HG03066 (cell line): Measurements from ENCODE around the gene DLK2.

Source experiments
- ATAC-seq: cut with Tn5 transposase; IDR thresholded peaks from one replicate; pipeline ENCODE4 v1.9.1; 2021; ENCODE audit warnings: low read depth; ENCODE audit not compliant: unreplicated experiment

Gene DLK2

GRCh38 chr6:43454696-43455530, 435 bp downstream of the DLK2 start:
- ATAC-seq, result no peak

DNA sequence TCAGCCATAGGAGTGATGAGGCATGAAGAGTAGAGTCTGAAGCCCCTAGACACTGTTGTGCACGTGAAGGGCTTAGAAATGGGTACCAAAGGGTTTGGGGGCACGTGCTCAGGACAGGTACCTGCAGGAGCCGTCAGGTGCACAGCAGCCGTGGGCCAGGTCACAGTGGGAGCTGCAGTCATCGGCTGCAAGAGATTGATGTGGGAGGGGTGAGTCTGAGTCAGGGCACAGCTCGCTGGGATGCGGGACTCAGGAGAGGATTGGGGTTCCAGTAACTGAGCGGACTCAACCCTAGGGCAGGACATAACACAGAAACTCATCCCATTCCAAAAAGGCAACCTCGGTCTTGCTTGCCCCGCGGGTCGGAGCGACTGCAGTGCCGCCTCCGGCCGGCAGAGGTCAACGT, 1.1 kb downstream of the DLK2 start:
- ATAC-seq, result no peak

GRCh38 chr6:43453831-43454230, 1.5 kb downstream of the DLK2 start:
- ATAC-seq, result no peak

GRCh38 chr6:43452896-43453295, 2.5 kb downstream of the DLK2 start:
- no peak for ATAC-seq

DNA sequence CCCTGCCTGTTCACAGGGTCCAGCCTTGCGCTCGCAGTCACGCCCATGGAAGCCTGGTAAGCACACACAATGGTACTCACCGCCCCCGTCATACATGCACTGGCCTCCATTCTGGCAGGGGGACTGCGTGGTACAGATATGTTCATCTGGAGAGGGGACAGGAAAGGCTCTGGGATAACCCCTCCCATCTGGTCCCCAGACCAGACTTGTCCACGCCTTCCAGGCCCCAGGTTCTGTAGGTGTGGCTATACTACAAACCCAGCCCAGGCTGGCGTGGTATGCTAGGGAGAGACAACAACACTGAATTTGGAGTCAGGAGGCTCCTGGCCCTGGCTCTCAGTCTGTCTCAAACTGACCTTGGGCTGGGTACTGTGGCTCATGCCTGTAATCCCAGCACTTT, 3.4 kb downstream of the DLK2 start:
- ATAC-seq, result no peak

DNA sequence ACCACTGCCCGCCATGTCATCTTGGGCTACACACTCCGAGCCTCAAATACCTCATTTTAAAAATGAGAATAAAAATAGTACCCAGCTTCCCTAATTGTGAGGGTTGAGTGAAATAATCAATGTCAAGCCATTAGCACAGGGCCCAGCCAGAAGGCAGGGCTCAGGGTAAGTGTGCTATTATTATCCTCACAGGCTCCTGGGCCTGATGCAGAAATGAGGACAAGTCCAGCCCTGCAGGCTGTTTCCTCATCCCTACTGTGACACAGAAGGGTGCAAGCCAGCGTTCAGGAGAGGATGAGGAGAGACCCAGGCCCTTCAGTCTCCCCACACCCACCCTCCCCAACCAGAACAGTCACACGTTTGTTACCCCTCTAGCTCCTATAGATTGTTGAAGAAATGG, 4.0 kb downstream of the DLK2 start:
- ATAC-seq, result no peak

GRCh38 chr6:43450699-43451131, 4.6 kb downstream of the DLK2 start:
- ATAC-seq, result no peak

GRCh38 chr6:43448916-43449315, 6.4 kb downstream of the DLK2 start:
- no peak for ATAC-seq

GRCh38 chr6:43447604-43448003, 7.7 kb downstream of the DLK2 start:
- no peak for ATAC-seq

DNA sequence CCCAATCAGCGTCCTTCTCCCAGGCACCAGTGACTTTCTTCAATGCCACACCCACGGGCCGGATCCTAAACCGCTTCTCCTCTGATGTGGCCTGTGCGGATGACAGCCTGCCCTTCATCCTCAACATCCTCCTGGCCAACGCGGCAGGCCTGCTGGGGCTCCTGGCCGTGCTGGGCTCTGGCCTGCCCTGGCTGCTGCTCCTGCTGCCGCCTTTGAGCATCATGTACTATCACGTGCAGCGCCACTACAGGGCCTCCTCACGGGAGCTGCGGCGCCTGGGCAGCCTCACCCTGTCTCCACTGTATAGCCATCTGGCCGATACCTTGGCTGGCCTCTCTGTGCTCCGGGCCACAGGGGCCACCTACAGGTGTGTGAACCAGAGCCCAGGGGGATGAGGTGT, 9.8 kb downstream of the DLK2 start:
- no peak for ATAC-seq

DNA sequence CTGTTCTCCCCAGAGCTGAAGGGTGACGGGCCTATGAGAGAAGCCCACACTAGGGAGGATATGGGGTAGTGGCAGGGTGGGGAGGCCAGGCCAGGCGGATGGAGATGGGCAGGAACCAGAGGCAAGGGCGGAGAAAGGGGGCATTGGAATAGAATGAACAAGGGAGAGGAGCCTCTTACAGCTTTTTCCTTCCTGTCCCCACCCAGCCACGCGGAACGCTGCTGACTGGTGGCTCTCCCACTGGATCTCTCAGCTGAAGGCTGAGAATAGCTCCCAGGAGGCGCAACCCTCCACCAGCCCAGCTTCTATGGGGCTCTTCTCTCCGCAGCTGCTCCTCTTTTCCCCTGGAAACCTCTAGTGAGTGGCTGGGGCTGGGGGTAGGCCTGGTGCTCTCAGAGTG, 10.8 kb downstream of the DLK2 start:
- ATAC-seq, result no peak

DNA sequence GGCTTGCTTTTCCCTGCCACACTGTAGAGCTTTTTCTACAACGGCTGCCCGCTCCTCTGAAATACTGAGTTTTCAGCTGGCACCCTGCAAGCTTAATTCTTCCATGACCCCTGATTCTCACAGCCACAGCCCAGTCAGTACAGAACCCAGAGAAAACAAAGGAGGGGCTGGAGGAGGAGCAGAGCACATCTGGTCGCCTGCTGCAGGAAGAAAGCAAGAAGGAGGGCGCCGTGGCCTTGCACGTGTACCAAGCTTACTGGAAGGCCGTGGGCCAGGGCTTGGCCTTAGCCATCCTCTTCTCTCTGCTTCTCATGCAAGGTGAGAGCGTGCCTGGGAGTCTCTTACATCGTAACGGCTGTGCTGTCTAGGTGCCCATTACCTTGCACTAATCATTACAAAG, 11.3 kb downstream of the DLK2 start:
- no peak for ATAC-seq

DNA sequence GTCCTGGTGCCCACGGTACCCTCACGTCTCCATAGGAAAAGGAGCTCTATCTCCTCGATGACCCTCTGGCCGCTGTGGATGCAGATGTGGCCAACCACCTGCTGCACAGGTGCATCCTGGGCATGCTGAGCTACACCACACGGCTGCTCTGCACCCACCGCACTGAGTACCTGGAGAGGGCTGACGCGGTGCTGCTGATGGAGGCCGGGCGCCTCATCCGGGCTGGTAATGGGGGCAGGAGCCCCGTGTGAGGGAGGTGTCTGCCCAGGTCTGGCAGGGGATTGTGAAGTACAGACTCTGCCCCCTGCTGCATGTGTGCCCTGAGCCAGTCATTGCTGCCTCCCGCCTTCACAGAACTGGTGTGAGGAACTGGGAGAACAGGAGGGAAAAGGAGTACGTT, 12.4 kb downstream of the DLK2 start:
- no peak for ATAC-seq

DNA sequence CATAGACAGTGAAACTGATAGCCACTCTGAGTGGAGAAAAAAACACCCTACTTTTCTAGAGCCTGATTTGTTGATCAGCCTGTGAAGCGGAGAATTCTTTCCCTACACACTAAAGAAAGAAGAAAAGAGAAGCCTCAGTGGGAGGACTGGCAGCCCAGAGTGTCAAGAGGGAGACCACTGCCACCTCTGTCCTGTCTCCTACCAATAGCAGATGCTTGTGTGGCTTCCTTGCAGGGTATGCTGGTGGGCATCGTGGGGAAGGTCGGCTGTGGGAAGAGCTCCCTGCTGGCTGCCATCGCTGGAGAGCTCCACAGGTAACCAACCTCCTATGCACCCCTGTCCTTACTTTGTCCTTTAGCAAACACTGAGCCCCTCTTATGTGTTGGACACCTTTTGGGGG, 17.6 kb downstream of the DLK2 start:
- ATAC-seq, result no peak

DNA sequence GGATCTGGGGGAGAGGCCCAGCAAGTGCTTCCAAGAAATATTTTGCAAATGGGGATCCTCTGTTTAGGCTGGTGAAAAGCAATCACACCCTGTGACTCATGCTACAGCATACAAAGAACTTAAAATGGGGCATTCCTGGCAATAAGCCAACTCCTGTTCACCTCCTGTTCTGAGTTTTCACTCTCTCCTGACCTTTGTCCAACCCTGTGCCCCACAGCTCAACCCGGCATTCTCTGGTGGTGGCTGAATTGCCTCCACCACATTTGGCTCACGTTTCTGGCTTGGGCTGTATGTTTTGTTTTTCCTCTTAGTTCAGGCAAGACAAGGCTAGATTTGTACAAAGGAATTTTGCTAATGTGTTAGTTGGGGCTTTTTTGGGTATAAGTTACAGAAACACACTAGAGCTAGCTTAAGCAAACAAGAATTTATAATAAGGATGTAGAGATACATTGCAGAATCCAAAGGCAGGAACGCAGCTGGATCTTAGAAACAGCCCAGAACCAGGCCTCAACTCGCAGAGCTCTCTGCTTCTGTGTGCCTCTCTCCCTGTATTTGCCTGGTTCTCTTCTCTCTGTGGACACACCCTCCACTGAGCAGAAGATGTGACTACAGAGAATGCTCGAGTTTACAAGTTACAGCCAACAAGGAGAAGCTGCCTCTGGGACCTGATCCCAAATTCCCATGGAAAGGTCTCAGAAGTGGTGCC, 18.6 kb downstream of the DLK2 start:
- ATAC-seq, result no peak

DNA sequence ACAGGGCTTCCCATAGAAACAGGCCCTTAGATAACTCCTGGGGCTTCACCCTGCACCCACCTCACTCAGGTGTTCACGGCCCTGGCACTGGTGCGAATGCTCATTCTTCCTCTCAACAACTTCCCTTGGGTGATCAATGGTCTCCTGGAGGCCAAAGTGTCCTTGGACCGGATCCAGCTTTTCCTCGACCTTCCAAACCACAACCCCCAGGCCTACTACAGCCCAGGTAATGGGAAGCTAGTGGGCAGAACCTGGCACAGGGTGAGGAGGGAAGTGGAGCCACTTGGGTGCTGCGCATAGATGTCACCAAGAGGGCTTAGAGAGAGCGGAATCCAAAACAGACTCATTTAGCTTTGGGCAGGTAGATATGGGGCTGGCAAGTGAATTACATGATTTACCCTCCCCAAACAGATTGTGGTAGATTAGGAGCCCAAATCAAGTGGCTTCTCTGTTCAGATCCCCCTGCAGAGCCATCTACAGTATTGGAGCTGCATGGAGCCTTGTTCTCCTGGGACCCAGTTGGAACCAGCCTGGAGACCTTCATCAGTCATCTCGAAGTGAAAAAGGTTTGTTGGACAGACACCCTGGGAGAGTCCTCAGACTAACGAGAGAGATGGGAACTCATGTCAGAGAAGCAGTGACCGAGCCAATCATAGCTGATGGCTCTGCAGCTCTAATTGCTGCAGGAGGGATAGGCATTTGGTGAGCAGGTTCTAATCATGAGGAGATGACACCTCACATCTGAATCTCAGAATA, 19.5 kb downstream of the DLK2 start:
- ATAC-seq, result no peak

DNA sequence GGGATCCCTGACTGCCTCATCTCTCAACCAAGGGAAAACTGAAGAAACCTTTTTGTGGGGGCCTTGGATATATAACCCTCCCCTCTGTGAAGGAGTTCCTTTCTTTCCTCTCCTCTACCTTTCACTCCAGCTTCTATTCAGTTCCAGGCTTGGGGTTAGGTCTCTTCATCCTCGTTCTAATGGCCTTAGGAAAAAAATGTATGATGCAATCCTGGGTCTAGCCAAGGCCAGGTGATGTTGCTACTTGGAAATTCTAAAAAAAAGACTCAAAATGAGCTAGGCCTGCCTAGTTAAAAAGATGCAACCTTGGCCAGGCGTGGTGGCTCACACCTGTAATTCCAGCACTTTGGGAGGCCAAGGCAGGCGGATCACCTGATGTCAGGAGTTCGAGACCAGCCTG, 20.4 kb downstream of the DLK2 start:
- no peak for ATAC-seq

DNA sequence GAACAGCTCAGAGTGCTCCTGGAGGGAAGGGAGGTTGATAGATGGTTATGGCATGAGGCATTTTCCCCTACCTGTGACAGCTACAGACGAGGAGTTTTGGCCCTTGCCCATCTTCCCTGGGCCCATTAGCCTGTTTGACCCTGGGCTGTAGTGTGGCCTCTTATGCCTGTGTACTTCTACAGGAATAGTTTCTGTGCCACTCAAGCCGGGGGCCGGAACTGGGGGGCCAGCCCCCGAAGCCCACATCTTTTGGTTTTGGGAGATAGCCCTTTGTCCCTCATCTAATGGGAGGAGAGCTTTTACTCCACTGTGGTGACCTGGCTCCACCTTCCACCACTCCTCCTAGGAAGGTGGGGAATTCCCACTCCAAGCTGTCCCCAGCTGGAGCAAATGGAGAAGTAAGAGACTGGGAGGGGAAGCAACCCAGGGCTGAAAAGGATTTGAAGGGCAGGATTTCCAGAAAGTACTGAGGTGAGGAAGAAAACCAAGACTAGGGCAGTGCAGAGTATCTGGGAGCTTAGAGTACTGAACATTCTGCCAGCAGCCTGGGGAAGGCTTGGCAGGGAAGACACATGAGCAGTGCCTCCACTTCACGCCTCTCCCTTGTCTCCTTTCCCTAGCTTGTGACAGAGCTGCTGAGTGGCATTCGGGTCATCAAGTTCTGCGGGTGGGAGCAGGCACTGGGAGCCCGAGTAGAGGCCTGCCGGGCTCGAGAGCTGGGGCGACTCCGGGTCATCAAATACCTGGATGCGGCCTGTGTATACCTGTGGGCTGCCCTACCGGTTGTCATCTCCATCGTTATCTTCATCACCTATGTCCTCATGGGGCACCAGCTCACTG, 21.1 kb downstream of the DLK2 start:
- ATAC-seq, result no peak

- no peak for ATAC-seq
Observed at GRCh38 chr6:43433148-43433547, 22.2 kb downstream of the DLK2 start.
